HL-60/S4 (cell line): ENCODE measurements around the gene RASD2.
"Not testable (repeated sequence)": the region's sequence is repeated elsewhere in the genome, so short reads cannot be mapped to it uniquely, and the experiment has no call there.

ENCODE experiments used
- in situ Hi-C: fragments of 300-500 bp; cut with MboI; formaldehyde crosslinking; loops from 2 replicates; pipeline ENCODE4 v1.14.3; 2022; ENCODE audit warnings: low sequenced_read_pairs

RASD2 gene

DNA sequence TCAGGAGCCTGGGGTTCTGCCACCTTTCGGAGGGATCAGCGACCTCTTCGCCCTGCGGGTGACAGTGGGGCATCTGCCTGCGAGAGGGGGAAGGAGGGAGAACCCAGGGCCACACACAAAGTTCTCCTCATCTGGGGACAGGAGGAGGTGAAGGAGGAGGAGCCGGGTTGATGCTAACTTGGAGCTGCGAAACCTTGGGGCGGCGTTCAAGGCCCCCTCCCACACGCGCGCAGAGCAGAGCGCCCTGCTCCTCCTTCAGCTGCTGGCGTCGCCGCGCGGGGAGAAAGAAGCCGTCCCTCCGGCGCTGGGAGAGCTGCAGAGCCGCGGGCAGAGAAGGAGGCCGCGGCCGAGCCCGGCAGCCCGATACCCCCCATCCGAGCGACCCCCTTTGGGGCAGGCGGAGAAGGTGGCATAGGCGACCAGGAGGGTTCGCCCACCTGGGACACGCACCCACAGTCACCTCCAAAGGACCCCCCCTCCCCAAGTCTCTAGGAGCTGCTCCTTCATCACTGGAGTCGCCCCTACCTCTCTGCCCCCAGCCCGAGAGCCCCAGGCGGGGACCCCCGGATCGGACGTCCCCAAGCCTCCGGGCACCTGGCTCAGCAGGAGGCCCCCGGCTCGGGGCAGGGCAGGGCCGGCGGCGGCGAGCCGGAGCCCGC lies at the start of gene RASD2:
Gene RASD2, plus strand, starts transcription at position 237 of the 659 bp plus-strand sequence. CDS start 5,979 bp downstream, outside the sequence.
- in situ Hi-C loops, result no loop called here

DNA sequence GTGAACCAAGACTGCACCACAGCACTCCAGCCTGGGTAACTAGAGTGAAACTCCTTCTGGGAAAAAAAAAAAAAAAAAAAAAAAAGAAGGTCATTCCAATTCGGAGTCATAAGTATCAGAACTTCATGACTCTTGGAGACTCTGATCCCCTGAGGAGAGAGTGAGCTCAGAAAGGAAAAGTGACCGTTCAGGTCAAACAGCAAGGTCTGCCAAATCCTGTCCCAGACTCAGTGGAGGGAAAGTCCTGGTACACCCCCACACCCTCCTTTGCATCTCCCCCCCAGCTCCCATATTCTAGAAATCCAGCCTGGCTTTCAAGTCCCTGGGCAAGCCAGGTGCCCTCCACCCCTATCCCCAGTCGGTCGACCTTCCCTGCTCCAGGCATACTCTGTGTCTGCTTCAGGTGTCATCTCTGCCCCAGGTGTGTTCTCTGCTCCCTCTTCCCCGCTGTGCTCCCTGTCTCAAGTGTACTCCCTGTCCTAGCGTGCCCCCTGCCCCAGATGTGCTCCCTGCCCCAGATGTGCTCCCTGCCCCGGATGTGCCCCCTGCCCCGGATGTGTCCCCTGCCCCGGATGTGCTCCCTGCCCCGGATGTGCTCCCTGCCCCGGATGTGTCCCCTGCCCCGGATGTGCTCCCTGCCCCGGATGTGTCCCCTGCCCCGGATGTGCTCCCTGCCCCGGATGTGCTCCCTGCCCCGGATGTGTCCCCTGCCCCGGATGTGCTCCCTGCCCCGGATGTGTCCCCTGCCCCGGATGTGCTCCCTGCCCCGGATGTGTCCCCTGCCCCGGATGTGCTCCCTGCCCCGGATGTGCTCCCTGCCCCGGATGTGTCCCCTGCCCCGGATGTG lies 49.3 kb upstream of the RASD2 start:
- in situ Hi-C loops, result not testable (repeated sequence)

DNA sequence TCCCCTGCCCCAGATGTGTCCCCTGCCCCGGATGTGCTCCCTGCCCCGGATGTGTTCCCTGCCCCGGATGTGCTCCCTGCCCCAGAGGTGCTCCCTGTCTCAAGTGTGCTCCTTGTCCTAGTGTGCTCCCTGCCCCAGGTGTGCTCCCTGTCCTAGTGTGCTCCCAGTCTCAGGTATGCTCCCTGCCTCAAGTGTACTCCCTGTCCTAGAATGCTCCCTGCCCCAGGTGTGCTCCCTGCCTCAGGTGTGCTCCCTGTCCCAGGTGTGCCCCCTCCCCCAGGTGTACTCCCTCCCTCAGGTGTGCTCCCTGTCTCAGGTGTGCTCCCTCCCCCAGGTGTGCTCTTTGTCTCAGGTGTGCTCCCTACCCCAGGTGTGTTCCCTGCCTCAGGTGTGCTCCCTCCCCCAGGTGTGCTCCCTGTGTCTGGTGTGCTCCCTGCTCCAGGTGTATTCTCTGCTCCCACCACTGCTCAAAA lies 48.7 kb upstream of the RASD2 start:
- in situ Hi-C loops, result no loop called here

DNA sequence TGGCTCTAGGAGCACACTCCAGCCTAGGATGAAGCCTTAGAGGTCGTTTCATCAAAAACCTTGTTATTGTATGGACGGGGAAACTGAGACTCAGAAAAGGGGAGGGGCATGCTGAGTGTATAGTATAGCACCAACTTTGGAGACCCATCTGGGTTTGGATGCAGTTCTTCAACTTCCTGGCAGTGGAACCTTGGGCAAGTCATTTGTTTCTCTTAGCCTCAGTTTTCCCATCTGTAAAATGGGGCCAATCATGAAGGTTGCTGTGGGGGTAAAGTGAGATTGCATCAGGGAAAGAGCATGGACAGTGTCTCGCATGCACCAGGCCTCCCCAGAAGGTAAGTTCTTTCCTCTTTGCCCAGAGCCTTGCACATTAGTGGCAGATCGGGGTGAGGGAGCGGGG lies 47.6 kb upstream of the RASD2 start:
- in situ Hi-C loops, result no loop called here

- in situ Hi-C loops, result not testable (repeated sequence)
Observed at GRCh38 chr22:35495711-35496110, 44.9 kb upstream of the RASD2 start.

DNA sequence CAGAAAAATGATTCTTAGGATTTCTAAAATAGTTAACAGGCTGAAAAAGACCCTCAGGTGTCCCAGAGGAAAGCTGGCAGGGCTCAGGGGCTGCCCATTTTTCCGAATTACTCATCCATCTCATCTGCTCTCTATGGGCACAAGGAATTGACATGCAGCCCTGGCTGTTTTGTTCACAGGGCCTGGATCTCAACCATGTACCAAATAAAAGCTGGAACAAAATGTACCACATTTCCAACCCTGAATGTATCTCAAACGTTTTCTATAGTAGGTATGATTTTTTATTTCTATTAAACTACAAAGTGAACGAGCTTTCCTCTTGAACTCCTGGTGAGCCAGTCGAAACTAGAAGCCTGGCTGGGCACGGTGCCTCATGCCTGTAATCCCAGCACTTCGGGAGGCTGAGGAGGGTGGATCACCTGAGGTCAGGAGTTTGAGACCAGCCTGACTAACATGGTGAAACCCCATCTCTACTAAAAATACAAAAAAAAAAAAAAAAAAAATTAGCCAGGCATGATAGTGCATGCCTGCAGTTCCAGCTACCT lies 43.8 kb upstream of the RASD2 start:
- in situ Hi-C loops, result no loop called here

DNA sequence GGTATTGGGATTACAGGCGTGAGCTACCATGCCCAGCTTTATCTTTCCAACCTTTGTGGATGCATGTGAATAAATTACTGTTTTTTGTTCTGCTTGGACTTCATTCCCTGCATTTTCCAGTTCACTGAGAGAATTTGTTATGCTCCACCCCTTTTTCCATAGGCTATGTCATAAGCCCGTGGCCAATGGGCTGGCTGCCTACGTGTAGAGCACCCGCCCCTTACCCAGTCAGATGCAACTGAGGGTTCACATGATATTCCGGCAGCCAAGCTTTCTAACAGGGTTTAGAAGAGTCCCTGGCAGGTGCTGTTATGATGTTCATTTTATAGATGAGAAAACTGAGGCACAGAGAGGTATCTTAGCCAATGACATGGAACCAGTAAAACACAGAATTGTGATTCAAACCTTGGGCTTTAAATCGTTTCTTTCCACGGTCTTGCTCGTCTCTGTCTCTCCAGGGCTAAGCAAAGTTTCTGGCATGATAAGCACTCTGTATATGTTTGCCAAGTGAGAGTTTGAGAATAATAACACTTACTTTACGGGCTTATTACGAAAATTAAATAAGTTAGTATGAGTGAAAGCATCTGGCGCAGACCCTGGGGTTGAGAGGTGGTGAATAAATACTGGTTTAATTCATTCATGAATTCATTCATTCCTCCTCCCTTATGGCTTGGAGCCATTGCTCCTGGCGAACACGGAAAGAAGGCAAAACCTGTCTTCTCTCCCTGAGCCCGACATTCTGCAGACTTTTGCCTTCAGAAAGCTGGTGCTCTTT lies 42.4 kb upstream of the RASD2 start:
- in situ Hi-C loops, result no loop called here

DNA sequence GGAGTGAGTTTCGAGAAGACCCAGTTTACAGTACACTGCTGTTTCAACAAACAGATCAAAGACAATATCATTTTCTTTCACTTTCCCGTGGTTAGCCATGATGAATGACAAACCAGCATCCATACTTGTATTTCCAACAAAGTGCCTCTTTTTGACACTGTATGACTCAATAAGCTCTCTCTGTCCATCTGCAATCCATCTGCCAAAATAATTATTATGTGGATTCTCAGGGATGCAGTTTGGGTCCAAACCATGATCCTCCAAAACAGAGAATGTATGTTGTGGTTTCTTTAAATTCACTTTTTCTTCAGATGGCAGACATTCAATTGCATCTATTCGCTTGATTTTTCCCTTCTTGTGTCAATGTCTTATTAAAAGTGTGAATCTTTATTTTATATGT lies 37.8 kb upstream of the RASD2 start:
- in situ Hi-C loops, result no loop called here

GRCh38 chr22:35505399-35506258 lies 35.0 kb upstream of the RASD2 start:
- in situ Hi-C loops, result no loop called here

- in situ Hi-C loops, result no loop called here
Observed at GRCh38 chr22:35506259-35506570, 34.4 kb upstream of the RASD2 start.

GRCh38 chr22:35507851-35508250 lies 32.8 kb upstream of the RASD2 start:
- in situ Hi-C loops, result not testable (repeated sequence)

GRCh38 chr22:35509451-35509850 lies 31.2 kb upstream of the RASD2 start:
- in situ Hi-C loops, result no loop called here

DNA sequence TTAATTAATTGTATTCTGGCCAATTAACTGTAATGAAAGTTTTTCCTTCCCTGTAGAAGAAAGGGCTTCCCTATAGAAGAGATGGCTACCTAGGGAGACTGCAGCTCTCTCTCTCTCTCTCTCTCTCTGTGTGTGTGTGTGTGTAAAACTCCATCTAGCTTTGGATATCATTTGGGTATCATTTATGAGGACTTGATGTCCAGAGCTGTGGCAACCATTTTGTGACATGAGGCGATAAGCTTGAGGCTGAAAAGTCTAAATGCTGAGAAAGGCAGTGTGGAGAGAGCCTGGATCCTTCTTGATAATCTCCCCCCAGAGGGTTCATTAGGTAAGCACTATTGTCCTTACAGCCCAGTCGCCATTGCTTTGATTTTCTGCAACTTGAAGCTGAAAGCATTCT lies 30.7 kb upstream of the RASD2 start:
- in situ Hi-C loops, result no loop called here

GRCh38 chr22:35510481-35510934 lies 30.1 kb upstream of the RASD2 start:
- in situ Hi-C loops, result no loop called here

- in situ Hi-C loops, result no loop called here
Observed at GRCh38 chr22:35510951-35511350, 29.7 kb upstream of the RASD2 start.

DNA sequence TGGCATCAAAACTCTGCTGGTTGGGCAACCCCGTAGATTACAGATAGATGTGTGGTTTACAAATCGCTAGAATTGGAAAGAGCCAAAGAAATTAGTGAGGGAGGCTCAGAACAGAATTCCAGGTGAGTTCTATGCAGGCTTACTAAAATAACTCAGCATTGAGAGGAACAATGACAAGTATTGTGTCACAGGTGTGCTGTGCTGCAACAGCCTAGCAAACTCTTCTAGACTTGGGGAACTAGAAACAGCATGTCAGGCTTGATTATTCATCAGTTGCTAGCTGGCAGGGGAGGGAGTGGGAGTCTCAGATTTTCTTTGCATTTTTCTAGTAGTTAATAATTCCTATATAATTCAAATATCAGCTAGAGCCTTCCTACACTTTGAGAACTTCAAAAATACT lies 26.3 kb upstream of the RASD2 start:
- in situ Hi-C loops, result no loop called here

DNA sequence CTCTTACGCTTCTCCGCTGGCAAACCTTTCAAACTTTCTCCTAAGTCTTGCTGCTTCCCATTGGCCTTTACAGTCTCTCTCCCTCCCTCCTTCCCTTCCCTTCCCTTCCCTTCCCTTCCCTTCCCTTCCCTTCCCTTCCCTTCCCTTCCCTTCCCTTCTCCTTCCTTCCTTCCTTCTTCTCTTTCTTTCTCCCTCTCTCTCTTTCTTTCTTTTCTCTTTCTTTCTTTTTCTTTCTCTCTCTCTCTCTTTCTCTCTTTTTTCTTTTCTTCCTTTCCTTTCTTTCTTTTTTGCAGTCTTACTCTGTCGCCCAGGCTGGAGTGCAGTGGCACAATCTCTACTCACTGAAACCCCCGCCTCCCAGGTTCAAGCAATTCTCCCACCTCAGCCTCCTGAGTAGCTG lies 24.7 kb upstream of the RASD2 start:
- in situ Hi-C loops, result not testable (repeated sequence)

- in situ Hi-C loops, result no loop called here
Observed at GRCh38 chr22:35516723-35517122, 23.9 kb upstream of the RASD2 start.

DNA sequence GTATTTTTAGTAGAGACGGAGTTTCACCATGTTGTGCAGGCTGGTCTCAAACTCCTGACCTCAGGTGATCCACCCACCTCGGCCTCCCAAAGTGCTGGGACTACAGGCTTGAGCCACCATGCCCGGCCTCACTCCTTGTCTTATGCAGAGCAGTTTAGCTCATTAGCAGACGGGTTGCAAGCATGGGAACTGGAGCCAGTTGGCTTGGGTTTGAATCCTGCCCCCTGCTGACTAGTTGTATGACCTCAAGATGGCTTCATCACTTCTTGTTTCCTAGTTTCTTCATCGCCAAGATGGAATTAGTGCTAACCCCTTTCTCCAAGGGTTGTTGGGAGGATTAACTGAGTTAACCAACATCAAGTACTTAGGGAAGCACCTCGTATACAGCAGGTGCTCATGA lies 23.4 kb upstream of the RASD2 start:
- in situ Hi-C loops, result no loop called here

- in situ Hi-C loops, result no loop called here
Observed at GRCh38 chr22:35517769-35518530, 22.7 kb upstream of the RASD2 start.
